Pancreas (tissue), 10 donors: ENCODE results near the gene SURF4. TPM values are rescaled to one million over a fixed set of nuclear protein-coding genes. Genes with fewer than 3 reads are reported as not detected.
A peak's percentile ranks its signal among the peaks of the same experiment; 100 is the strongest.

Source experiments
- ATAC-seq, 4 donors: fragments of 200-7000 bp; cut with Tn5 transposase; one replicate each; pipeline versions ENCODE4 v1.8.0 to v1.9.1; 2020; ENCODE audit warnings: mild to moderate bottlenecking in 4 of 4, moderate library complexity in 4 of 4
- DNase-seq, 6 donors: peaks; one replicate each; pipeline ENCODE4 v3.0.0-alpha.2; 2020
- FAIRE-seq: peaks from 2 replicates; lab custom pipeline; 2012; peaks lifted over from hg19 to GRCh38; lab: Jason Lieb, UNC
- H3K27ac ChIP-seq, 4 donors: fragments of 200-600 bp; sonication (generic); 1 replicate in 3 of 4; 2 replicates in 1 of 4; pipeline versions ENCODE4 v1.5.0 to v1.8.0; 2020
- H3K27me3 ChIP-seq, 4 donors: fragments of 200-600 bp; one replicate each; pipeline ENCODE4 v1.8.0; 2021
- H3K36me3 ChIP-seq, 3 donors: fragments of 200-600 bp; sonication (generic) in 1 of 3; one replicate each; pipeline versions ENCODE4 v1.5.0 to v1.8.0; 2020 to 2021
- H3K4me1 ChIP-seq, 3 donors: fragments of 200-600 bp; one replicate each; pipeline ENCODE4 v1.8.0; 2021
- H3K4me3 ChIP-seq, 4 donors: fragments of 200-600 bp; sonication (generic) in 2 of 4; one replicate each; pipeline versions ENCODE4 v1.5.0 to v1.8.0; 2020 to 2021
- H3K9me3 ChIP-seq, 4 donors: fragments of 200-600 bp; one replicate each; pipeline ENCODE4 v1.8.0; 2021
- CTCF ChIP-seq, 4 donors: fragments of 200-600 bp; sonication (generic) in 3 of 4; IDR thresholded peaks; one replicate each; pipeline versions ENCODE4 v1.5.0 to v1.8.0; 2021; ENCODE audit warnings: antibody characterized with exemption in 4 of 4
- WGBS, 2 donors: extraction: QIAGEN DNeasy Blood & Tissue Kit; methylation state at CpG; one replicate each; pipeline ENCODE4 v1.1.7; 2013; 5-methylcytosine and 5-hydroxymethylcytosine counted together
- intact Hi-C, 3 donors: fragments of 100-400 bp; cut with DNase I; formaldehyde crosslinking; loops; one replicate each; pipeline versions ENCODE4 v1.11.1 to v1.14.2; 2022
- polyA plus RNA-seq, 2 donors: library from polyadenylated mRNA; stranded (reverse); fragments of 200-250 nt; gene quantifications; one replicate each; pipeline ENCODE4 v1.2.3, GENCODE V29; 2013
- total RNA-seq, 6 donors: library from RNA; stranded (reverse); fragmentation: NEBNext Ultra II Directional in 4 of 6; extraction: Animal tissue kit (Norgen Biotek cat#: 25700) in 4 of 6; gene quantifications; one replicate each; pipeline versions ENCODE4 v1.2.1 to v1.2.4, GENCODE V29; 2021 to 2023
- donor health status: healthy with polysubstance abuse.
- donor health status: DM: no; HTN: no; CAD: no; lungs with moderate emphysema.
- donor health status: DM: no; HTN: no; CAD: no.
- donor health status: control.
- donor health status: control.
- donor health status: Bipolar disorder and iron deficiency.
- donor health status: DM: yes; HTN: yes; CAD: no.
- donor health status: DM: no; HTN: no; CAD: no.
- donor health status: DM: no; HTN: no; CAD: no.
- donor health status: DM: yes; HTN: yes; CAD: no.

The SURF4 gene
- total and polyA plus RNA-seq, 8 donors = 63.1 to 132 (median 116) TPM

DNA sequence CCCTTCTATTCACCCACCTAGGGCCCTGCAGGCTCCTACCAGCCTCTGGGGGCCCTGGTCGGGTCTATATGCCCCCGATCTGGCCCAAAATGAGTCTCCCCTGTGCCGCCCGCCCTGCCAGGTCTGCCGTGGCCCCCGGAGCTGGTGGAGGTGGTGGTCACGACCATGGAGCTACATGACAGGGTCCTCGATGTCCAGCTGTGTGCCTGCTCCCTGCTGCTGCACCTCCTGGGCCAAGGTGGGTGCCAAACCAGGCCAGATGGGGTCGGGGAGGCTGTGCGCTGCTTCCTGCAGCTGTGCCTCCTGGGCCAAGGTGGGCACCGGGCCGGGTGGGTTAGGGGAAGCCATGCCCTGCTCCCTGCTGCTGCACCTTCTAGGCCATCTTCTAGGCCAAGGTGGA, 24.4 kb upstream of the SURF4 start:
- intact Hi-C loops = loop anchor here in 1 of 3 donors (5.0 kb wide), 1 partner anchor 87 kb away; no protein-coding TSS in a partner anchor
- FAIRE-seq = no peak

DNA sequence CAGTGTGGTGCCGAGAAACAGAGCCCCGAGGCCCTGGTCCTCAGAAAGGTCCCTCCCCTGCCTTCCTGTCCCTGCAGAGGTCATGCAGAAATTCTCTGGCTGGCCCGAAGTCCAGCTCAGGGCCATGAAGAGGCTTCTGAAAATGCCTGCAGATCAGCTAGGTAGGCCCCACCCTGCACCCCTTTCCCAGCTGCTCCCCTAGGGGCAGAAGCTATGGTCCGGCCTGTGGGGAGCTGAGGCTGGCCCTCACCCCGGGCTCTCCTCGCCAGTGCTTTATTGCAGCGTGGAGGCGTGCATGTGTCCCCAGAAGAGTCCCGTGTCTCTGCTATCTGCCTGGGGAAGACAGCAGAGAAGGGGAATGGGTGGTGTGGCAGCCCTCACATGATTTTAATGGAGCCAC, 22.0 kb upstream of the SURF4 start:
- Histone ChIP-seq H3K36me3 (no peaks in the 10 kb centered on the region), H3K4me1 (no peaks in the 10 kb centered on the region), H3K9me3 (no peaks in the 10 kb centered on the region), H3K27ac (no peak overlapping the region), H3K4me3 (no peak overlapping the region), H3K27me3 (no peaks in the 10 kb centered on the region)
- DNase-seq (peak in 1 of 6 donors; percentile 31), ATAC-seq (no peak), FAIRE-seq (no peak)
- TF ChIP-seq CTCF (IDR thresholded peaks at IDR 0.05) = no peak
- WGBS, 2 donors = 50 to 67% methylated on average over 9 of the region's 9 CpGs
- intact Hi-C loops = no loop called here

More for the DNA sequence above, 24.4 kb upstream of the SURF4 start:
- no peak for TF ChIP-seq CTCF (IDR thresholded peaks at IDR 0.05)
- ATAC-seq (no peak), DNase-seq (peak in 1 of 6 donors; percentile 63)
- Histone ChIP-seq H3K9me3 (no peaks in the 10 kb centered on the region), H3K27me3 (no peaks in the 10 kb centered on the region), H3K36me3 (no peaks in the 10 kb centered on the region), H3K4me1 (no peaks in the 10 kb centered on the region), H3K4me3 (no peak overlapping the region), H3K27ac (no peak overlapping the region)
- 72 to 87% methylated on average over 10 to 12 of the region's 12 CpGs for WGBS, 2 donors

DNA sequence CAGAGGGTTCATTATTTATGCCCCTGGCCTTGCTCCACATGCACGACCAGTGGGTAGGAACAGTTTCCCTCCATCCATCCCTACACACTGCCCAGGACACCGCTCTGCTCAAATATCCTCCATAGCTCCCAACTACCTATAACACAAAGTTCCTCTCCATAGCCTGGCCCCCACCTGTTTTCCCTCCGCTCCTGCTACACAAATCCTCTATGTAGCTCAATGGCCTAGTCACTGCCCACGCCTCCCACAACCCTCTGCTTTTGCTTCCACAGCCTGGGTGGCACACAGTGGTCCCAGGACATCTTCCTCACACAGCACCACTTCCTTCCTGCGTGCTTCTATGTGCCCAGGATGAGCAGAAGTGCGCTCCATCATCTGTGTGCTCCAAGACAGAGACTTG, 21.5 kb upstream of the SURF4 start:
- Histone ChIP-seq H3K27ac (no peak overlapping the region), H3K4me3 (no peak overlapping the region), H3K36me3 (no peaks in the 10 kb centered on the region), H3K4me1 (no peaks in the 10 kb centered on the region), H3K27me3 (no peaks in the 10 kb centered on the region), H3K9me3 (no peaks in the 10 kb centered on the region)
- peak in 1 of 6 donors; percentile 11 for DNase-seq
- no peak for TF ChIP-seq CTCF (IDR thresholded peaks at IDR 0.05)
- ATAC-seq = no peak
- intact Hi-C loops = no loop called here
- no peak for FAIRE-seq
- WGBS, 2 donors = 55 to 76% methylated on average over 6 of the region's 6 CpGs

DNA sequence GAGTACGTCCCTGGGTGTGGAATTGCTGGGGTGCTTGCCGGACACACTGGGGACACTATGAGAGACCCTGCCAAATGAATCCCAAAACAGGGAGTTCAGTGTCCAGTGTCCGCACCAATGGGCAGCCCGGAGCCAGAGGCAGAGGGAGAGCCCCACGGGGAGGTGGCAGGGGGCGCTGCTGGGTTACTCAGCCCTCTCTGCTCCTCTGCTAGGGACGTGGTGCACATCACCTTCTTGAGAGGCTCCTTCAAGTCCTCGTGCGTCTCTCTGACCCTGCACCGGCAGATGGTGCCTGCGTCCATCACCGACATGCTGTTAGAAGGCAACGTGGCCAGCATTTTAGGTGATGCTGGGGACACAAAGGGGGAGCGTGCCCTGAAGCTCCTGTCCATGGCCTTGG, 21.1 kb upstream of the SURF4 start:
- Histone ChIP-seq H3K4me1 (no peaks in the 10 kb centered on the region), H3K27me3 (no peaks in the 10 kb centered on the region), H3K27ac (no peak overlapping the region), H3K36me3 (no peaks in the 10 kb centered on the region), H3K9me3 (no peaks in the 10 kb centered on the region), H3K4me3 (no peak overlapping the region)
- WGBS, 2 donors = 18 to 23% methylated on average over 14 of the region's 14 CpGs
- intact Hi-C loops = no loop called here
- no peak for TF ChIP-seq CTCF (IDR thresholded peaks at IDR 0.05)
- DNase-seq (peak in 1 of 6 donors; percentile 40), FAIRE-seq (no peak), ATAC-seq (peak in 3 of 4 donors; percentile 43 to 51 (median 49))

DNA sequence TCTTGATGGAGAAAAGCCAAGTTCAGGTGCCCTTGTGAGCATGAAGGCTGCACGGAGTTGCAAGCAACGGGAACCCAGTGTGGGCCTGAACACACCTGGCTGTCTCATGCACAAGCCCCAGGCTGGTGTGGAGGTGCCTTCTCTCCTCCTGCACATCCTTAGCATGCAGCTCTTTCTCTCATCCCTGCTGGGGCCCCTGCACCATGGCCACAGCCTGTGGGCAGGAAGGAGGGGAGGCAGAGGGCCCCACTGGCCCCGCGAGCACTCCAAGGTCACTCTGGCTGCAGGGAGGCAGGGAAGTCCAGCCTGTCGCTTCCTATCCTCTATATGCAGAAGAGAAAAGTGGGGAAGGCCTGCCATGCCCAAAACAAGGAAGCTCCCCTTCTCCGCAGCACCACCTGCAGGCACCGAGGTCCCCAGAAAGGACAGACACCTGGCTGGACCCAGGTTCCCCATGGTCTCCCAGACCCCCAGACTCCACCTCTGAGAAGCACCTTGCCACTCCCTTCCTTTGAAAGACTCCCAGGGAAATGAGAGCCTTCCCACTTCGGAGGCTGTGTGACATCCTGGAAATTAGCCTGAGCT, 18.9 kb upstream of the SURF4 start:
- WGBS, 2 donors = 15 to 18% methylated on average over 7 to 8 of the region's 8 CpGs
- Histone ChIP-seq H3K27me3 (no peaks in the 10 kb centered on the region), H3K27ac (no peak overlapping the region), H3K36me3 (no peaks in the 10 kb centered on the region), H3K4me1 (no peaks in the 10 kb centered on the region), H3K9me3 (no peaks in the 10 kb centered on the region), H3K4me3 (no peak overlapping the region)
- intact Hi-C loops = no loop called here
- no peak for TF ChIP-seq CTCF (IDR thresholded peaks at IDR 0.05)
- no peak for DNase-seq
- peak in 1 of 4 donors; percentile 7 for ATAC-seq
- FAIRE-seq = no peak
